ENCODE measurements around the gene FLNC. TPM values are rescaled to one million over a fixed set of nuclear protein-coding genes. Genes with fewer than 3 reads are reported as not detected.

Gene FLNC
- total and polyA plus RNA-seq, 2 of the 4 experiments (the other 2 are of a cell fraction) = 116 to 154 TPM

DNA sequence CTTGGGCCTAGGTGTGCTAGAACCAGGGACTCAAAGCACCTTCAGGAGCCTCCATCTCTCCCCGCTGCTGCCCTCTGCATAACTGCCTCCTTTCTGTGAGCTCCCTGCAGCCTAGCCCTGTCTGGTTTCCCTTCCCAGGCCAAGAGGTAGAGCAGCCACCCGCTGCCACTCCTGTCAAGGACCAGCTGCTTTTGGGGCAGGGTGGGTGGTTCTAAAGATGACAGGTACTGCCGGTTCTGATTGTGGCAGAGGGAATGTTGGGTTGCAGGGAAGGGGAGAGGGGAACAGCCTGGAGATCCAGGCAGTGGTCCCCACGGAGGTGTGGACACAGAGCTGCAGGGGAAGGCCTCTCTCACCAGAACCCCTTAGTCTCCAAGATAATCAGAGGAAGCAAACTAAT is 3.7 kb upstream of the FLNC start:
- H3K27me3 ChIP-seq (ENCODE audit: control insufficient read depth, insufficient read depth, low read length) = no peaks in the 10 kb centered on the region
- intact Hi-C loops (cut with micrococcal nuclease) (loop anchor here (5.0 kb wide), 1 partner anchor 34 kb away; the partner anchor contains the start of gene CCDC136), dilution Hi-C loops (cut with HindIII; ENCODE audit: low sequenced_read_pairs, unreplicated experiment) (no loop called here), in situ Hi-C loops (cut with MboI; ENCODE audit: low sequenced_read_pairs) (no loop called here)
- H3K9ac ChIP-seq (ENCODE audit: low read depth, low read length) = no peak overlapping the region
- H2BK15ac ChIP-seq (ENCODE audit: low read depth, low read length) = peak overlapping the region; percentile 98; the same call in 1 of the 3 replicates
- peak overlapping the region; percentile 65 for H2AFZ ChIP-seq (replicated peaks; ENCODE audit: low read length, poor library complexity)
- H4K8ac ChIP-seq (ENCODE audit: low read depth in 2 of 2, low read length in 2 of 2) = peak overlapping the region; percentile 5 to 81; a peak in 2 of 4 replicates
- H3K4ac ChIP-seq (ENCODE audit: low read depth, low read length) = peak overlapping the region; percentile 93
- H3K9me1 ChIP-seq (ENCODE audit: insufficient read depth, low read length) = peaks cover 14% of the 10 kb centered on the region
- H3K79me1 ChIP-seq (ENCODE audit: low read depth in 1 of 2, low read length in 2 of 2) = peaks cover 0 to 27% of the 10 kb centered on the region in 2 experiments; a peak in 2 of 4 replicates
- H2BK120ac ChIP-seq (ENCODE audit: low read depth, low read length) = peak overlapping the region; percentile 92
- CTCF ChIA-PET = no interaction called here
- no CpG with 5 or more reads among the region's 4 CpGs for WGBS, 2 experiments (ENCODE audit: extremely low coverage in 2 of 2, insufficient read length in 1 of 2)
- H3K18ac ChIP-seq (ENCODE audit: low read depth, low read length) = no peak overlapping the region
- H3K4me2 ChIP-seq (ENCODE audit: low read depth, low read length) = no peak overlapping the region
- H4K91ac ChIP-seq (ENCODE audit: insufficient read depth, low read depth, low read length) = peak overlapping the region; percentile 38; the same call in 1 of the 2 replicates
- no peak overlapping the region for H3K27ac ChIP-seq (ENCODE audit: insufficient read depth, low read length)
- H2BK5ac ChIP-seq (ENCODE audit: low read depth, low read length, poor library complexity, severe bottlenecking) = peak overlapping the region; percentile 22
- H3K23ac ChIP-seq (ENCODE audit: low read depth, low read length) = no peak overlapping the region
- H2BK20ac ChIP-seq (ENCODE audit: low read depth, low read length) = peak overlapping the region; percentile 22; the same call in 1 of the 2 replicates
- no peak overlapping the region for H3K56ac ChIP-seq (ENCODE audit: extremely low read depth, insufficient read depth, low read length)
- H2AK5ac ChIP-seq (ENCODE audit: low read depth, low read length) = peak overlapping the region; percentile 79; the same call in 1 of the 2 replicates
- ATAC-seq (ENCODE audit: low read depth) = no peak
- no peaks in the 10 kb centered on the region for H3K36me3 ChIP-seq (ENCODE audit: control insufficient read depth, insufficient read depth, low read length)
- no peak overlapping the region for H2AK9ac ChIP-seq (replicated peaks; ENCODE audit: low read depth, low read length, poor library complexity)
- peak overlapping the region; percentile 30; the same call in 1 of the 2 replicates for H3K14ac ChIP-seq (replicated peaks; ENCODE audit: low read depth, low read length)
- H3K4me1 ChIP-seq (ENCODE audit: control insufficient read depth, insufficient read depth, low read length) = peaks cover 24% of the 10 kb centered on the region
- no peak for TF ChIP-seq CHD1 (IDR thresholded peaks at IDR 0.05; ENCODE audit: low read depth, low read length)
- no peak for TF ChIP-seq RAD21 (IDR thresholded peaks at IDR 0.05; ENCODE audit: low read length)
- TF ChIP-seq POLR2A (IDR thresholded peaks at IDR 0.05; ENCODE audit: low read depth, low read length) = no peak
- TF ChIP-seq, protein P1, sequence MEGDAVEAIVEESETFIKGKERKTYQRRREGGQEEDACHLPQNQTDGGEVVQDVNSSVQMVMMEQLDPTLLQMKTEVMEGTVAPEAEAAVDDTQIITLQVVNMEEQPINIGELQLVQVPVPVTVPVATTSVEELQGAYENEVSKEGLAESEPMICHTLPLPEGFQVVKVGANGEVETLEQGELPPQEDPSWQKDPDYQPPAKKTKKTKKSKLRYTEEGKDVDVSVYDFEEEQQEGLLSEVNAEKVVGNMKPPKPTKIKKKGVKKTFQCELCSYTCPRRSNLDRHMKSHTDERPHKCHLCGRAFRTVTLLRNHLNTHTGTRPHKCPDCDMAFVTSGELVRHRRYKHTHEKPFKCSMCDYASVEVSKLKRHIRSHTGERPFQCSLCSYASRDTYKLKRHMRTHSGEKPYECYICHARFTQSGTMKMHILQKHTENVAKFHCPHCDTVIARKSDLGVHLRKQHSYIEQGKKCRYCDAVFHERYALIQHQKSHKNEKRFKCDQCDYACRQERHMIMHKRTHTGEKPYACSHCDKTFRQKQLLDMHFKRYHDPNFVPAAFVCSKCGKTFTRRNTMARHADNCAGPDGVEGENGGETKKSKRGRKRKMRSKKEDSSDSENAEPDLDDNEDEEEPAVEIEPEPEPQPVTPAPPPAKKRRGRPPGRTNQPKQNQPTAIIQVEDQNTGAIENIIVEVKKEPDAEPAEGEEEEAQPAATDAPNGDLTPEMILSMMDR (conservative IDR thresholded peaks at IDR 0.05; ENCODE audit: low read depth, low read length) = no peak
- no peak for TF ChIP-seq BHLHE40 (IDR thresholded peaks at IDR 0.05; ENCODE audit: low read depth, low read length)
- TF ChIP-seq MAFK (IDR thresholded peaks at IDR 0.05; ENCODE audit: low read depth, low read length) = no peak
- no peak for TF ChIP-seq MXI1 (IDR thresholded peaks at IDR 0.05; ENCODE audit: borderline replicate concordance, low read depth, low read length)
- TF ChIP-seq, protein P2, sequence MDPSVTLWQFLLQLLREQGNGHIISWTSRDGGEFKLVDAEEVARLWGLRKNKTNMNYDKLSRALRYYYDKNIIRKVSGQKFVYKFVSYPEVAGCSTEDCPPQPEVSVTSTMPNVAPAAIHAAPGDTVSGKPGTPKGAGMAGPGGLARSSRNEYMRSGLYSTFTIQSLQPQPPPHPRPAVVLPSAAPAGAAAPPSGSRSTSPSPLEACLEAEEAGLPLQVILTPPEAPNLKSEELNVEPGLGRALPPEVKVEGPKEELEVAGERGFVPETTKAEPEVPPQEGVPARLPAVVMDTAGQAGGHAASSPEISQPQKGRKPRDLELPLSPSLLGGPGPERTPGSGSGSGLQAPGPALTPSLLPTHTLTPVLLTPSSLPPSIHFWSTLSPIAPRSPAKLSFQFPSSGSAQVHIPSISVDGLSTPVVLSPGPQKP (IDR thresholded peaks at IDR 0.05; ENCODE audit: borderline replicate concordance, low read depth, low read length) = no peak
- TF ChIP-seq RFX5 (IDR thresholded peaks at IDR 0.05; ENCODE audit: low read depth, low read length) = no peak
- no peak for TF ChIP-seq SMC3 (IDR thresholded peaks at IDR 0.05; ENCODE audit: low read depth, low read length)
- TF ChIP-seq RCOR1 (IDR thresholded peaks at IDR 0.05; ENCODE audit: insufficient replicate concordance, low read length) = no peak
- no peak for TF ChIP-seq MAZ (IDR thresholded peaks at IDR 0.05; ENCODE audit: borderline replicate concordance, low read depth, low read length)
- TF ChIP-seq, protein P3, sequence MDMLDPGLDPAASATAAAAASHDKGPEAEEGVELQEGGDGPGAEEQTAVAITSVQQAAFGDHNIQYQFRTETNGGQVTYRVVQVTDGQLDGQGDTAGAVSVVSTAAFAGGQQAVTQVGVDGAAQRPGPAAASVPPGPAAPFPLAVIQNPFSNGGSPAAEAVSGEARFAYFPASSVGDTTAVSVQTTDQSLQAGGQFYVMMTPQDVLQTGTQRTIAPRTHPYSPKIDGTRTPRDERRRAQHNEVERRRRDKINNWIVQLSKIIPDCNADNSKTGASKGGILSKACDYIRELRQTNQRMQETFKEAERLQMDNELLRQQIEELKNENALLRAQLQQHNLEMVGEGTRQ (IDR thresholded peaks at IDR 0.05; ENCODE audit: low read depth, low read length) = no peak
- no peak overlapping the region for H3K4me3 ChIP-seq (ENCODE audit: insufficient read depth, low read depth, low read length)
- DNase-seq = no peak
- no peaks in the 10 kb centered on the region for H3K9me3 ChIP-seq (ENCODE audit: control insufficient read depth, insufficient read depth, low read length)
- POLR2A ChIA-PET (ENCODE audit: unreplicated experiment) = interaction anchor here (1.0 kb wide), 1 partner anchor 37 kb away, joined by 3 read pairs; the partner anchor contains the start of gene ATP6V1F
- BruUV-seq (replicated peaks) = no TSS peak
- no peak overlapping the region for H4K5ac ChIP-seq (ENCODE audit: low read depth, low read length)
- H4K20me1 ChIP-seq (ENCODE audit: insufficient read depth, low read length) = peaks cover 24% of the 10 kb centered on the region

Measured in IMR-90 (cell line).